Mucosa of descending colon (tissue), 3 donors: ENCODE results near the gene C6. TPM values are rescaled to one million over a fixed set of nuclear protein-coding genes. Genes with fewer than 3 reads are reported as not detected.

ENCODE experiments used
- ATAC-seq: fragments of 200-7000 bp; cut with Tn5 transposase; one replicate; pipeline ENCODE4 v1.9.1; 2020; ENCODE audit warnings: mild to moderate bottlenecking, moderate library complexity
- DNase-seq, 3 donors: peaks; one replicate each; pipeline ENCODE4 v3.0.0-alpha.2; 2020
- H3K36me3 ChIP-seq: fragments of 200-600 bp; one replicate; pipeline ENCODE4 v1.8.0; 2021; ENCODE audit warnings: low read depth, mild to moderate bottlenecking
- H3K4me1 ChIP-seq: fragments of 200-600 bp; one replicate; pipeline ENCODE4 v1.8.0; 2021; ENCODE audit warnings: low read depth, mild to moderate bottlenecking
- H3K4me3 ChIP-seq: fragments of 200-600 bp; one replicate; pipeline ENCODE4 v1.8.0; 2021; ENCODE audit warnings: mild to moderate bottlenecking
- H3K9me3 ChIP-seq: fragments of 200-600 bp; one replicate; pipeline ENCODE4 v1.8.0; 2021; ENCODE audit warnings: mild to moderate bottlenecking
- CTCF ChIP-seq: fragments of 200-600 bp; IDR thresholded peaks from one replicate; pipeline ENCODE4 v1.8.0; 2022; ENCODE audit warnings: antibody characterized with exemption, mild to moderate bottlenecking
- intact Hi-C, 2 donors: fragments of 100-400 bp; cut with DNase I in 1 of 2; cut with micrococcal nuclease in 1 of 2; formaldehyde crosslinking; loops; one replicate each; pipeline versions ENCODE4 v1.11.0 to v1.11.1; 2022; cut with DNase I, micrococcal nuclease
- total RNA-seq, 3 donors: library from RNA; stranded (reverse); fragmentation: NEBNext Ultra II Directional in 2 of 3; extraction: Animal tissue kit (Norgen Biotek cat#: 25700) in 2 of 3; gene quantifications; one replicate each; pipeline versions ENCODE4 v1.2.1 to v1.2.4, GENCODE V29; 2021 to 2023
- donor health status: DM: no; HTN: no; CAD: no; lungs with moderate emphysema.
- donor health status: DM: no; HTN: no; CAD: no.
- donor health status: DM: no; HTN: yes; CAD: no.

The C6 gene
- total RNA-seq, 3 donors from 2014 or later = 0.87 to 1.5 (median 1.4) TPM

- intact Hi-C loops = no loop called here
- ATAC-seq (no peak), DNase-seq (no peak)
- no peak for TF ChIP-seq CTCF
- no peaks in the 10 kb centered on the region for H3K4me1 ChIP-seq
- no peaks in the 10 kb centered on the region for H3K36me3 ChIP-seq
- H3K9me3 ChIP-seq = no peaks in the 10 kb centered on the region
- no peak overlapping the region for H3K4me3 ChIP-seq
Observed at GRCh38 chr5:41148448-41148847, 64.9 kb downstream of the C6 start.

- intact Hi-C loops = no loop called here
- DNase-seq (no peak), ATAC-seq (no peak)
Observed at GRCh38 chr5:41145306-41145705, 68.0 kb downstream of the C6 start.

GRCh38 chr5:41143131-41143901 is 70.0 kb downstream of the C6 start:
- no peak for TF ChIP-seq CTCF
- no peak overlapping the region for H3K4me3 ChIP-seq
- H3K9me3 ChIP-seq = no peaks in the 10 kb centered on the region
- no peak for DNase-seq
- no peaks in the 10 kb centered on the region for H3K36me3 ChIP-seq
- intact Hi-C loops = no loop called here
- H3K4me1 ChIP-seq = no peaks in the 10 kb centered on the region
- ATAC-seq = no peak

More at GRCh38 chr5:41145306-41145705, 68.0 kb downstream of the C6 start:
- no peak for TF ChIP-seq CTCF
- no peaks in the 10 kb centered on the region for H3K36me3 ChIP-seq
- no peaks in the 10 kb centered on the region for H3K9me3 ChIP-seq
- no peaks in the 10 kb centered on the region for H3K4me1 ChIP-seq
- no peak overlapping the region for H3K4me3 ChIP-seq

- no peak overlapping the region for H3K4me3 ChIP-seq
- H3K4me1 ChIP-seq = no peaks in the 10 kb centered on the region
- ATAC-seq (no peak), DNase-seq (no peak)
- intact Hi-C loops = no loop called here
- H3K9me3 ChIP-seq = no peaks in the 10 kb centered on the region
- no peak for TF ChIP-seq CTCF
- H3K36me3 ChIP-seq = no peaks in the 10 kb centered on the region
Observed at GRCh38 chr5:41127967-41128690, 85.2 kb downstream of the C6 start.

GRCh38 chr5:41122459-41122858 is 90.9 kb downstream of the C6 start:
- Histone ChIP-seq H3K4me1 (no peaks in the 10 kb centered on the region), H3K36me3 (no peaks in the 10 kb centered on the region), H3K4me3 (no peak overlapping the region), H3K9me3 (no peaks in the 10 kb centered on the region)
- no peak for ATAC-seq
- intact Hi-C loops = no loop called here
- TF ChIP-seq CTCF = no peak
- DNase-seq = no peak
